Neural progenitor cell (in vitro differentiated cells): Measurements from ENCODE around the gene CLTCL1.

Experiments used
- CTCF ChIP-seq: fragments of 200-600 bp; sonication (generic); IDR thresholded peaks from 2 replicates; pipeline ENCODE4 v1.5.1; 2017; ENCODE audit warnings: antibody characterized with exemption, mild to moderate bottlenecking
- EZH2 ChIP-seq: fragments of 200-600 bp; sonication (generic); IDR thresholded peaks from 2 replicates; pipeline ENCODE4 v1.6.1; 2017; ENCODE audit warnings: antibody characterized with exemption, mild to moderate bottlenecking, moderate library complexity

DNA sequence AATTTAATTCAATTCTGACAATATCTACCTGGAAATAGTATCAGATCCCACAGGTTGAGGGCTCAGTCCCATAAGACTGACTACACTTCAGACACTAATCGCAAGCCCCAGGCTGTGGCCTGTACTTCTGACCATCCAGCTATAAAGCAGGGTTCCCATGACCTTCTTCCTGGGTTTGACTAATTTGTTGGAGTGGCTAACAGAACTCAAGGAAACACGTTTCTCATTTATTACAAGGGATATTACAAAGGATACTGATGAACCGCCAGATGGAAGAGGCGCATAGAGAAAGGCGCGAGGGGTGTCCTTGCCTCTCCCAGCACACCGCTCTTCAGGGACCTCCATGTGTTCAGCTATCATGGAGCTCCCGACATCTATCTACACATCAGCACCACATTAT lies 13.7 kb downstream of the CLTCL1 start:
- TF ChIP-seq CTCF = no peak
- TF ChIP-seq EZH2 = no peak
